ENCODE results near the gene GRM8.

GRCh38 chr7:127189074-127189473, 63.7 kb downstream of the GRM8 start:
- TF ChIP-seq CTCF (IDR thresholded peaks at IDR 0.05), result no peak
- TF ChIP-seq, protein P1, sequence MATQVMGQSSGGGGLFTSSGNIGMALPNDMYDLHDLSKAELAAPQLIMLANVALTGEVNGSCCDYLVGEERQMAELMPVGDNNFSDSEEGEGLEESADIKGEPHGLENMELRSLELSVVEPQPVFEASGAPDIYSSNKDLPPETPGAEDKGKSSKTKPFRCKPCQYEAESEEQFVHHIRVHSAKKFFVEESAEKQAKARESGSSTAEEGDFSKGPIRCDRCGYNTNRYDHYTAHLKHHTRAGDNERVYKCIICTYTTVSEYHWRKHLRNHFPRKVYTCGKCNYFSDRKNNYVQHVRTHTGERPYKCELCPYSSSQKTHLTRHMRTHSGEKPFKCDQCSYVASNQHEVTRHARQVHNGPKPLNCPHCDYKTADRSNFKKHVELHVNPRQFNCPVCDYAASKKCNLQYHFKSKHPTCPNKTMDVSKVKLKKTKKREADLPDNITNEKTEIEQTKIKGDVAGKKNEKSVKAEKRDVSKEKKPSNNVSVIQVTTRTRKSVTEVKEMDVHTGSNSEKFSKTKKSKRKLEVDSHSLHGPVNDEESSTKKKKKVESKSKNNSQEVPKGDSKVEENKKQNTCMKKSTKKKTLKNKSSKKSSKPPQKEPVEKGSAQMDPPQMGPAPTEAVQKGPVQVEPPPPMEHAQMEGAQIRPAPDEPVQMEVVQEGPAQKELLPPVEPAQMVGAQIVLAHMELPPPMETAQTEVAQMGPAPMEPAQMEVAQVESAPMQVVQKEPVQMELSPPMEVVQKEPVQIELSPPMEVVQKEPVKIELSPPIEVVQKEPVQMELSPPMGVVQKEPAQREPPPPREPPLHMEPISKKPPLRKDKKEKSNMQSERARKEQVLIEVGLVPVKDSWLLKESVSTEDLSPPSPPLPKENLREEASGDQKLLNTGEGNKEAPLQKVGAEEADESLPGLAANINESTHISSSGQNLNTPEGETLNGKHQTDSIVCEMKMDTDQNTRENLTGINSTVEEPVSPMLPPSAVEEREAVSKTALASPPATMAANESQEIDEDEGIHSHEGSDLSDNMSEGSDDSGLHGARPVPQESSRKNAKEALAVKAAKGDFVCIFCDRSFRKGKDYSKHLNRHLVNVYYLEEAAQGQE (IDR thresholded peaks at IDR 0.05; ENCODE audit: insufficient read depth in 1 of 2, low read depth in 2 of 2, low read length in 1 of 2), result no peak
